CD4-positive, alpha-beta memory T cell (primary cell): ENCODE results near the gene CLIC5. TPM values are rescaled to one million over a fixed set of nuclear protein-coding genes. Genes with fewer than 3 reads are reported as not detected.

Experiments used
- CTCF ChIA-PET: fragments of 350-600 bp; sonication (Branson Sonifier 250); formaldehyde crosslinking; loops from one replicate; lab custom pipeline; 2021; ENCODE audit warnings: inconsistent platforms; ENCODE audit not compliant: partially characterized antibody; lab: Charles Lee
- POLR2A ChIA-PET: fragments of 350-600 bp; sonication (Branson Sonifier 250); formaldehyde crosslinking; loops from one replicate; lab custom pipeline; 2021; ENCODE audit not compliant: partially characterized antibody; lab: Charles Lee
- DNase-seq, 5 donors: peaks; one replicate each; pipeline versions ENCODE4 v3.0.0 to v3.0.0-alpha.2; 2020 to 2022; ENCODE audit warnings: mixed read lengths in 1 of 5
- H3K27ac ChIP-seq: one replicate; pipeline ENCODE4 v1.7.0; 2013; ENCODE audit warnings: low read depth, low read length
- H3K27me3 ChIP-seq: 2 replicates; pipeline ENCODE4 v1.7.0; 2013; ENCODE audit warnings: mild to moderate bottlenecking, low read length, moderate library complexity; ENCODE audit not compliant: insufficient read depth
- H3K36me3 ChIP-seq: 2 replicates; pipeline ENCODE4 v1.7.0; 2013; ENCODE audit warnings: mild to moderate bottlenecking, low read length, moderate library complexity; ENCODE audit not compliant: insufficient read depth
- H3K4me1 ChIP-seq: 2 replicates; pipeline ENCODE4 v1.7.0; 2013; ENCODE audit warnings: mild to moderate bottlenecking, low read length, moderate library complexity; ENCODE audit not compliant: insufficient read depth
- H3K4me3 ChIP-seq, 2 donors: one replicate each; pipeline ENCODE4 v1.7.0; 2013; ENCODE audit warnings: low read length in 2 of 2, mild to moderate bottlenecking in 1 of 2
- H3K9me3 ChIP-seq, 2 donors: one replicate each; pipeline ENCODE4 v1.7.0; 2013; ENCODE audit warnings: low read length in 2 of 2, control low read depth in 1 of 2; ENCODE audit not compliant: control insufficient read depth in 1 of 2
- H3K27ac Mint-ChIP-seq, 7 donors: one replicate each; pipeline ENCODE4 v1.8.0; 2020 to 2021; ENCODE audit warnings: mixed read lengths in 7 of 7, mild to moderate bottlenecking in 6 of 7, inconsistent platforms in 3 of 7, moderate library complexity in 3 of 7
- H3K27me3 Mint-ChIP-seq, 2 donors: one replicate each; pipeline ENCODE4 v1.8.0; 2020 to 2021; ENCODE audit warnings: mixed read lengths in 2 of 2
- H3K36me3 Mint-ChIP-seq, 2 donors: one replicate each; pipeline ENCODE4 v1.8.0; 2020 to 2021; ENCODE audit warnings: mixed read lengths in 2 of 2, inconsistent platforms in 1 of 2, mild to moderate bottlenecking in 1 of 2
- H3K4me1 Mint-ChIP-seq, 4 donors: one replicate each; pipeline ENCODE4 v1.8.0; 2020 to 2021; ENCODE audit warnings: mixed read lengths in 4 of 4, mild to moderate bottlenecking in 1 of 4
- H3K4me3 Mint-ChIP-seq, 8 donors: one replicate each; pipeline ENCODE4 v1.8.0; 2020 to 2021; ENCODE audit warnings: mixed read lengths in 8 of 8, mild to moderate bottlenecking in 7 of 8, moderate library complexity in 6 of 8, inconsistent platforms in 3 of 8
- H3K9me3 Mint-ChIP-seq, 8 donors: one replicate each; pipeline ENCODE4 v1.8.0; 2020 to 2021; ENCODE audit warnings: mixed read lengths in 8 of 8, mild to moderate bottlenecking in 5 of 8, inconsistent platforms in 3 of 8, moderate library complexity in 1 of 8
- intact Hi-C: fragments of 100-400 bp; cut with micrococcal nuclease; formaldehyde crosslinking; loops from one replicate; pipeline ENCODE4 v1.15.1; 2023
- polyA plus RNA-seq, 2 donors: library from polyadenylated mRNA; unstranded; fragments of 300-500 nt; fragmentation: Illumina TruSeq; gene quantifications; one replicate each; pipeline ENCODE4 v1.2.3, GENCODE V29; 2021
- total RNA-seq, 2 experiments: library from RNA; stranded (reverse); gene quantifications; one replicate each; pipeline ENCODE4 v1.2.3, GENCODE V29; 2021

Gene CLIC5
- total and polyA plus RNA-seq, 4 experiments from 2014 or later = 3.4 to 18.4 (median 12.4) TPM

DNA sequence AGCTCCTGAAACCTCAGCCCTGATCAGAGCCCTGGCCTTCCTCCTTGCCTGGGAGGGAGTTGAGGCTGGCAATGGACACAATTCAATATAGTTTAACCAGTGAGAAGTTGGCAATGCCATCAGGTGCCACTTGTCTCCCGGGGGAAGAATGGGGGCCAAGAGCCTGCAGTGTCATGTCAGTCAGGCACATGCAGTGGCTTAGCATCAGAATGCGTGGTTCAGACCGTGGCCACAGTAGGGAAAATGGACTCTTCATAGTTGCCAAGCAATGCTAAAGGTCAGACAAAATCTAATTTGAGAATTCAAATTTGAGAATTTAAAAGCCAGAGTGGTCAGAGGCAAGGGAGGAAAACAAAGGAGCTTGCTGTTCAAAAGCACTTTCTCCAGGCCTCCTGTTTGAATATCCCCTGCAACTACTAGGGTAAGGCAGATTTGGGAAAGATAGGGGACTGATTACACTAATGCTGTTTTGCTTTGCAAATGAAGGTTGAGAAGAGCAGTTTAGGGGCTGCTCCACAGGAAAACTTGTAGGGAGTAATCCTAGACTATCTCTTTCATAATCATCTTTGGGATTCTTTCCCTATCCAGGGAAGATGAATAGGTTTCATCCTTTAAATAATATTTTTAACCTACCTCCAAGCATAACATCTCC lies 33.1 kb upstream of the CLIC5 start:
- ChIA-PET CTCF (no interaction called here), POLR2A (no interaction called here)
- DNase-seq = no peak
- peaks cover 0 to 6% of the 10 kb centered on the region in 2 donors for H3K27me3 Mint-ChIP-seq
- H3K4me1 ChIP-seq = peaks cover 4% of the 10 kb centered on the region
- no peaks in the 10 kb centered on the region for H3K27me3 ChIP-seq
- H3K4me3 ChIP-seq = no peak overlapping the region
- no peak overlapping the region for H3K27ac Mint-ChIP-seq
- no peaks in the 10 kb centered on the region for H3K36me3 ChIP-seq
- H3K27ac ChIP-seq = no peak overlapping the region
- peaks cover 0 to 2% (median 0%) of the 10 kb centered on the region in 8 donors for H3K9me3 Mint-ChIP-seq
- intact Hi-C loops = no loop called here
- H3K36me3 Mint-ChIP-seq = no peaks in the 10 kb centered on the region
- H3K4me1 Mint-ChIP-seq = peaks cover 5 to 8% (median 7%) of the 10 kb centered on the region in 4 donors
- H3K9me3 ChIP-seq = no peaks in the 10 kb centered on the region
- no peak overlapping the region for H3K4me3 Mint-ChIP-seq

- ChIA-PET POLR2A (no interaction called here), CTCF (no interaction called here)
- no peak overlapping the region for H3K4me3 ChIP-seq
- no peaks in the 10 kb centered on the region for H3K36me3 ChIP-seq
- no peak for DNase-seq
- H3K27ac Mint-ChIP-seq = no peak overlapping the region
- H3K4me1 ChIP-seq = no peaks in the 10 kb centered on the region
- intact Hi-C loops = no loop called here
- H3K27me3 Mint-ChIP-seq = peaks cover 0 to 6% of the 10 kb centered on the region in 2 donors
- H3K9me3 ChIP-seq = no peaks in the 10 kb centered on the region
- no peak overlapping the region for H3K4me3 Mint-ChIP-seq
- no peak overlapping the region for H3K27ac ChIP-seq
- no peaks in the 10 kb centered on the region for H3K36me3 Mint-ChIP-seq
- H3K4me1 Mint-ChIP-seq = peaks cover 0 to 3% (median 0%) of the 10 kb centered on the region in 4 donors
- H3K27me3 ChIP-seq = no peaks in the 10 kb centered on the region
- H3K9me3 Mint-ChIP-seq = peaks cover 0 to 2% (median 0%) of the 10 kb centered on the region in 8 donors
Measured at GRCh38 chr6:46046558-46047174, 31.0 kb upstream of the CLIC5 start.

DNA sequence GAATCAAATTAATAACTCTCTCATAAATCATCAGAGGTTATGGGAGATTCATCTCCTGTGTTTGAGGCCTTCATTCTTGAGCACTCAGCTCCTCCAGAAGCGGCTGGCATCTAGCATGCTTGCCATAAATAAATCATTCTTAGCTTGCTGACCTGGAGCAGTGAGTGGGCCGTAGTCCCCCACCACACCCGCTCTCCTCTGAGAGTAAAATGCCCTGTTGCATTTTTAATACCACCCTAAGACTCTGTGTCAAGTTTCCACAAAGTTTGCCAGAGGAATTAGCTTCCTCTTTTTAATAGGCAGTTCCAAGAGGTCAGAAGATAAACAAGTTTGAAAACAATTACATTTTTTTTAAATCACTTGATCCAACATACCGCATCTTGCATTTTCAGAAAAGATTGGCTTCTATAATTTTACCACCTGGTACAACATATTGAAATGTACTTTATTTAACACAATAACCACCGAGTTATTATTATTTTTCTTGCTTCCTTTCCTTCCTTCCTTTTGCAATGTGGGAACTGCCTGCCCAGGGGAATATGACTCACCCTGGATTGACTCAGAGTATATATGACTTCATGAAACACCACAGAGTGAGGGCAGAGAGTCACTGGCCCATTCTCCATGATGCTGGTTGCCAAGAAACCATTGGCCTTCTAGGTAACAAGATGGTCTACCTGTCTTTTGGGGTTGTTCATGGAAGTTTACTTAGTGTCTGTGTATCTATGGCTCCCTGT lies 29.4 kb upstream of the CLIC5 start:
- ChIA-PET CTCF (interaction anchor here (1.3 to 3.9 kb wide), 3 partner anchors 11 to 1570 kb away, joined by 3 to 14 read pairs (median 4); no protein-coding TSS in a partner anchor), POLR2A (no interaction called here)
- Mint-ChIP-seq H3K4me3 (no peak overlapping the region), H3K4me1 (peaks cover 0 to 3% (median 0%) of the 10 kb centered on the region in 4 donors), H3K9me3 (no peaks in the 10 kb centered on the region), H3K36me3 (no peaks in the 10 kb centered on the region), H3K27ac (no peak overlapping the region), H3K27me3 (peaks cover 0 to 3% of the 10 kb centered on the region in 2 donors)
- H3K4me1 ChIP-seq = no peaks in the 10 kb centered on the region
- H3K4me3 ChIP-seq = no peak overlapping the region
- no peaks in the 10 kb centered on the region for H3K36me3 ChIP-seq
- H3K9me3 ChIP-seq = no peaks in the 10 kb centered on the region
- no peak overlapping the region for H3K27ac ChIP-seq
- H3K27me3 ChIP-seq = no peaks in the 10 kb centered on the region
- no peak for DNase-seq
- intact Hi-C loops = no loop called here

DNA sequence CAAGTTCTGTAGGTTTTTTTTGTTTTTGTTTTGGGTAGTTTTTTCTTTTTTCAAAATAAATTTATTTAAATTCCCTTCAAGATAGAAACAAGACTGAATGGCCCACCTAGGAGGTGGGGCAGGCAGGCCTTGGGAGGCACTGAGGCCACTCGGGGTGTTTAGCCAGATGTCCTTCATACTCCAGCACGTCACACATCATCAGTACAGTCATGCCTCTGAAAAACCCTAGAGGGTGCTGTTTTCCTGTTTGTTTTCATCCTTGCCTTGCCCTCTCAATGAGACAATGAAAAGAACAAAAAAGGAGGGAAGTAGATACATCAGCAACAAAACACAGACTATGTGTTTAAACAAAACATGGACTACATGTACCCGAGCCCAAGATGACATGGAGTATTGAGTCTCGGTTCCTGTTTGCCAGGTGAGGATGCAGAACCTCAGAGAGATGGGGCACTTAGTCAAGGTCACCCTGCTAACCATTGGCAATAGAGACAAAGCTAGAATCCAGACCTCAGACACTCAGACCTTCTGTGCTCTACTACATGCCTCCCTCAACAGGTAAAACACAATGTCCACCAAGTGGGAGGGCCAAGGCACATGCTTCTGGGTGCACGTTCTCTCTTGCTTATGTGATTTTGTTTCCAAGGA lies 26.8 kb upstream of the CLIC5 start:
- Histone ChIP-seq H3K27me3 (no peaks in the 10 kb centered on the region), H3K36me3 (no peaks in the 10 kb centered on the region), H3K9me3 (no peaks in the 10 kb centered on the region), H3K27ac (no peak overlapping the region), H3K4me1 (no peaks in the 10 kb centered on the region), H3K4me3 (no peak overlapping the region)
- Mint-ChIP-seq H3K27me3 (peaks cover 2 to 3% of the 10 kb centered on the region in 2 donors), H3K4me1 (peaks cover 0 to 3% (median 0%) of the 10 kb centered on the region in 4 donors), H3K9me3 (no peaks in the 10 kb centered on the region), H3K36me3 (no peaks in the 10 kb centered on the region), H3K27ac (peak overlapping the region in 1 of 7 donors; percentile 8), H3K4me3 (no peak overlapping the region)
- peak in 4 of 5 donors; percentile 15 to 26 (median 23) for DNase-seq
- intact Hi-C loops = loop anchor here (1.0 kb wide), 2 partner anchors 112 to 368 kb away; no protein-coding TSS in a partner anchor
- ChIA-PET POLR2A (no interaction called here), CTCF (interaction anchor here (1.4 to 3.9 kb wide), 3 partner anchors 9 to 112 kb away, joined by 4 to 14 read pairs (median 5); no protein-coding TSS in a partner anchor)

GRCh38 chr6:46040288-46040687 lies 24.6 kb upstream of the CLIC5 start:
- H3K9me3 Mint-ChIP-seq = no peaks in the 10 kb centered on the region
- peaks cover 0 to 2% of the 10 kb centered on the region in 2 donors for H3K27me3 Mint-ChIP-seq
- Histone ChIP-seq H3K36me3 (no peaks in the 10 kb centered on the region), H3K27ac (no peak overlapping the region), H3K4me1 (no peaks in the 10 kb centered on the region), H3K27me3 (no peaks in the 10 kb centered on the region), H3K4me3 (no peak overlapping the region), H3K9me3 (no peaks in the 10 kb centered on the region)
- H3K36me3 Mint-ChIP-seq = no peaks in the 10 kb centered on the region
- ChIA-PET POLR2A (no interaction called here), CTCF (interaction anchor here (1.1 to 1.3 kb wide), 2 partner anchors 29 to 50 kb away, joined by 3 to 4 read pairs; no protein-coding TSS in a partner anchor)
- DNase-seq = no peak
- intact Hi-C loops = no loop called here
- no peak overlapping the region for H3K4me3 Mint-ChIP-seq
- H3K27ac Mint-ChIP-seq = no peak overlapping the region
- H3K4me1 Mint-ChIP-seq = peaks cover 0 to 3% (median 0%) of the 10 kb centered on the region in 4 donors

- no peak overlapping the region for H3K4me3 Mint-ChIP-seq
- DNase-seq = no peak
- H3K27ac ChIP-seq = no peak overlapping the region
- H3K27me3 ChIP-seq = no peaks in the 10 kb centered on the region
- H3K4me1 ChIP-seq = no peaks in the 10 kb centered on the region
- H3K4me1 Mint-ChIP-seq = peaks cover 0 to 3% (median 0%) of the 10 kb centered on the region in 4 donors
- ChIA-PET POLR2A (no interaction called here), CTCF (interaction anchor here (1.3 kb wide), 1 partner anchor 29 kb away, joined by 3 read pairs; no protein-coding TSS in a partner anchor)
- H3K36me3 ChIP-seq = no peaks in the 10 kb centered on the region
- intact Hi-C loops = no loop called here
- H3K4me3 ChIP-seq = no peak overlapping the region
- H3K9me3 Mint-ChIP-seq = no peaks in the 10 kb centered on the region
- H3K36me3 Mint-ChIP-seq = no peaks in the 10 kb centered on the region
- H3K27me3 Mint-ChIP-seq = peaks cover 0 to 2% of the 10 kb centered on the region in 2 donors
- H3K27ac Mint-ChIP-seq = no peak overlapping the region
- H3K9me3 ChIP-seq = no peaks in the 10 kb centered on the region
Measured at GRCh38 chr6:46039646-46040045, 24.0 kb upstream of the CLIC5 start.
